ENCODE measurements around the gene GNG2.

DNA sequence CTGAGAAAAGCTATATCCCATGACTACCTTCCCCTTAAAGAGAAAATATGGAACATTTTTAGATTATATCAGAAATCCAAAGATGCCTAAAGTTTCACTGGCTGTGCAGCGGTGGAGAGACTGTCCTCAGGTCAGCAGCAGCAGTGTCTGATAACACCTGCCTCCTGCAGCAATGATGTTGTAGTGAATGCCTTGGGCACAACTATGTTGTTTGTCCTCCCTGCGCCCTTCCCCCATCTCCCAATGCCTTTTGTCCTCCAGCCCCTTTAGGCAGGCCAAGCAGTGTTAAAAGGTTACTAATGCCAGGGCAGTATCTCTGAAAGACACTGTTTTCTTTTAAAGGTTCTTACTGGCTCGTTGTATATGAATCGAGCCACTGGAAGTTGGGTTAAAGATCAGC lies 142.1 kb downstream of the GNG2 start:
- TF ChIP-seq, protein P1, sequence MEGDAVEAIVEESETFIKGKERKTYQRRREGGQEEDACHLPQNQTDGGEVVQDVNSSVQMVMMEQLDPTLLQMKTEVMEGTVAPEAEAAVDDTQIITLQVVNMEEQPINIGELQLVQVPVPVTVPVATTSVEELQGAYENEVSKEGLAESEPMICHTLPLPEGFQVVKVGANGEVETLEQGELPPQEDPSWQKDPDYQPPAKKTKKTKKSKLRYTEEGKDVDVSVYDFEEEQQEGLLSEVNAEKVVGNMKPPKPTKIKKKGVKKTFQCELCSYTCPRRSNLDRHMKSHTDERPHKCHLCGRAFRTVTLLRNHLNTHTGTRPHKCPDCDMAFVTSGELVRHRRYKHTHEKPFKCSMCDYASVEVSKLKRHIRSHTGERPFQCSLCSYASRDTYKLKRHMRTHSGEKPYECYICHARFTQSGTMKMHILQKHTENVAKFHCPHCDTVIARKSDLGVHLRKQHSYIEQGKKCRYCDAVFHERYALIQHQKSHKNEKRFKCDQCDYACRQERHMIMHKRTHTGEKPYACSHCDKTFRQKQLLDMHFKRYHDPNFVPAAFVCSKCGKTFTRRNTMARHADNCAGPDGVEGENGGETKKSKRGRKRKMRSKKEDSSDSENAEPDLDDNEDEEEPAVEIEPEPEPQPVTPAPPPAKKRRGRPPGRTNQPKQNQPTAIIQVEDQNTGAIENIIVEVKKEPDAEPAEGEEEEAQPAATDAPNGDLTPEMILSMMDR (IDR thresholded peaks at IDR 0.05) = no peak
- no peak for TF ChIP-seq POLR2AphosphoS5 (IDR thresholded peaks at IDR 0.05)
- TF ChIP-seq EP300 (IDR thresholded peaks at IDR 0.05) = no peak
- TF ChIP-seq POLR2A (IDR thresholded peaks at IDR 0.05) = no peak

All from suprapubic skin (tissue), 4 donors.